Measurements from ENCODE around the gene PLAAT3.
"Not testable (repeated sequence)": the region's sequence is repeated elsewhere in the genome, so short reads cannot be mapped to it uniquely, and the experiment has no call there.

The PLAAT3 gene

DNA sequence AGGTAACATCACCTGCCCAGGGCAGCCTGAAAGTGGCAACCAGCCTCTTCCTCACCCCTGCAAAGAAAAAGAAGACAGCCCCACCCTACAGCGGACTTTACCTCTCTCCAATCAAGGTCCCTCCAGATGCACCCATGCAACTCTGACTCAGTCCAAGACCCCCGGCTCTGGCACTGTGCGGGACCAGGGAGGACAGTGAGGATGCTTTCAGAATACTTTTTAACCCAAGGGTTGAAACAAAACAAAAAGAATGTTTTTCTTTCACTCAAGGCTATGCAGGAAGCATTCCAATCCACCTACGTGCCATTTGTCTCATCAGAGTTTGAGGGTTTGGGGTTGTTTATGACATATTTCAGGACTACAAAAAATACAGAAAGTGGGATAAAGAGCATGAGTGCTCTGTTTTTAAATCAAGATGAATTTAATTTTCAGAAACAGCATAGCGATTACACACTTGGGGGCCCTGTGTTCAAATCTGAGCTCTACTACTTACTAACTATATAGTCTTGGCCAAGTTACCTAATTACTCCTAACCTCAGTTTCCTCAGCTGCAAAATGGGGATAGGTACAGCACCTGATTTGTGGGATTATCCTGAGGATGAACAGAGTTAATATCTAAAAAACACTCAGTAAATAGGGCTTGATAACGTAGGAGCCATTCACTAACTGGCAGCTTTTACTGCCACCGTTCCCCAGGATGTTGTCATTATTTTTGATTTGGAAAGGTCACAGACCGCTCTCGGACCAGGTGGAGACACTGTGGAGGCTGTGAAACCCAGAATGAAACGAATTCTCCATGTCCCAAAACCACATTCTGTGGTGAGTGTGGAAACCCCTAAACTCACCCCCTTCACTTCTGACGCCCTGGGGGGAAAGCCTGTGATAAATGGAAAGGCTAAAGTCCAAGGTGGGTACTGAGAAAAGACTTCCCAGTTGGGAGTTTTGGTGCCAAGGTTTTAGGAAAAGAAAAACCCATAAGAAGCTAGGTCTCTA, 5.6 kb downstream of the PLAAT3 start:
- DNase-seq, result no peak

DNA sequence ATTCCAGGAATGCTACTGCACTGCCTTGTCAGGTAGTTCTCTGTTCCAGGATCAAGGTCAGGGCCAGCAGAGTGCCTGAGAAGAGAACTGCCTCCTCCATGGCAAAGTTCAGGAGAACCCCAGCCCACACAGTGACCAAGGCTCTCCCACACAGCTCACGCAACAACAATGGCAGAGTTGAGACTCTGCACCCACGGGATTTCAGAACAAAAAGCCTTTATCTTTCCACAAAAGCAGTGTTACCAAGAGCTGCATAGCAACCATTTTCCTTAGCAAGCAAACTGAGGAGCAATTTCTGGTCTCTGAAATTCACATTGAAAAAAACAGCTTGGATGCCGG, 11.1 kb downstream of the PLAAT3 start:
- DNase-seq, result no peak

DNA sequence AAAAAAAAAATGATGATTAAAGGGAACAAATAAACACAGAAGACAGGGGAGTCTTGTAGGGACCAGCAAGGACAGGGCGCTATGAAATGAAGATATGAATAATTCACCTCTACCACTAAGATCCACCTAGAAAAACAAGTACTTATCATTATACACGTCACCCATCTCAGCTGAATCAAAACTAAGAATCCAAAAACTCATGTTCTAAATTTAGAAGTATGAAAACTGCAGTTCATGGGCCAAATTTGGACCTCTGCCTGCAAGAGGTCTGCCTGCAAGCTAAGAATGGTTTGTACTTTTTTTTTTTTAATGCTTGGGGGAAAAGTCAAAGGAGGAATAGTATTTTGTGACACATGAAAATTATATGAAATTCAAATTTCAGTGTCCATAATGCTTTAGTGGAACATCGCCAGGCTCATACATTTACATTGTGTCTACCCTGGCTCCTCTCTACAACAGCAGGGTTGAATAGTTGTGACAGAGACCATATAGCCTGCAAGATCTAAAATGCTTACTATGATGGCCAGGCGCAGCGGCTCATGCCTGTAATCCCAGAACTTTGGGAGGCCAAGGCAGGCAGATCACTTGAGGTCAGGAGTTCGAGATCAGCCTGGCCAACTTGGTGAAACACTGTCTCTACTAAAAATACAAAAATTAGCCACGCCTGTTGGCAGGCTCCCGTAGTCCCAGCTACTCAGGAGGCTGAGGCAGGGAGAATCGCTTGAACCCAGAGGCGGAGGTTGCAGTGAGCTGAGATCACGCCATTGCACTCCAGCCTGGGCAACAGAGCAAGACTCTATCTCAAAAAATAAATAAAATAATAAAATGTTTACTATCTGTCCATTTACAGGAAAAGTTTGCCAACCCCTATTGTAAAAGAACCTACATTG, 11.7 kb downstream of the PLAAT3 start:
- not testable (repeated sequence) for DNase-seq

DNA sequence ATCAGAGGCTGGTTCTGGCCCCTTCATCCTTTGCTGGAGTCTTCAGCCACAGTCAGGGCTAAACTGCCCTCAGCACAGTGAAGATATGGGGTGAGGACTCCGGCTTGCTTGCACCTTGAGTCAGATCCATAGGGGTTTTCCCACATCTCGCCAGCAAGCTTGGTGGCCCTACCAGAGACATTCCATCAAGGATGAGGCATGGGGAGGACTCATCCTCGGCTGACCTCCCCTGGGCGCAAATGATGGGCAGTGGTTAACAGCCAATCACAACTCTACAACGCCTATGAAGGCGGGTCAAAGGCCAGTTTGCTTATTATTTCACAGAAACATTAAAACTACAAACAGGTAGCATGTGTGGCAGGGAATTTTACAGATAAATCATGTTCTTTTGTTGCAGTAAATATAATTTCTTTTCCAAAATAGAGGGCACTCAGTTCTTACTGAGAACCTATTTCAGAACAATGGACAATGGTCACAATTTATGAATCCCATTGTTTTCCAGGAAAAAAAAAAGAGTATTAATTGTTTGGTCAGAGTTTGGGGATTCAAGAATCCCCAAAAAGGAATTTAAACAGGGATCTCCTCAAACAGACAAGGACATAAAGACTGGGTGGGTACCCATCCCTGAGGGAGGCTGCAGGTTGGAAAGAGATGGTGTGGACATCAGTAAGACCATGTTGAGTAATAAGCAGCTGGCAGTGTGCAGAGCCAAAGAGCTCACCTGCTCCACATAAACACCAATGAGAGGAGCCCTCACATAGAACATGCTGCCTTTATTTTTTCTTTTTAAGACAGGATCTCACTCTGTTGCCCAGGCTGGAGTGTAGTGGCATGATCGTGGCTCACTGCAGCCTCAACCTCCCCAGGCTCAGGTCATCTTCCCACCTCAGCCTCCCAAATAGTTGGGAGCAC, 14.8 kb downstream of the PLAAT3 start:
- no peak for DNase-seq

DNA sequence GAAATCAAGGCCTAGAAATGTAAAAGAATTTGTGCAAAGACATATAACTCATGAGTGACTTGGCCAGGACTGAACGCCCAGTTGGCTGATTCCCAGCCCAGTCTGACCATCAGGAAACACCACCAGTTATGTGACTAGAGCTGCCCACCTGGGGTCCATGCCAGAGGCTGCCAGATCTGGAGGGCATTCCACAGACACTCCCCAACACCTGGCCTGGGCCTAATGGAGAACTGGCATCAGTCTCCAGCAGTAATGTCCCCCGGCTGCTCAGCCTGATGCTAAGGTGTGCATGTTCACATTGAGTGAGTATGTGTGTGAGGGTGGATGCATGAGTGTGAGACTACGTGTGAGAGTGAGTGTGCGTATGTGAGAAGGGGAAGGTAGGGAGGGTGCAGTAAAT, 15.7 kb downstream of the PLAAT3 start:
- no peak for DNase-seq

DNA sequence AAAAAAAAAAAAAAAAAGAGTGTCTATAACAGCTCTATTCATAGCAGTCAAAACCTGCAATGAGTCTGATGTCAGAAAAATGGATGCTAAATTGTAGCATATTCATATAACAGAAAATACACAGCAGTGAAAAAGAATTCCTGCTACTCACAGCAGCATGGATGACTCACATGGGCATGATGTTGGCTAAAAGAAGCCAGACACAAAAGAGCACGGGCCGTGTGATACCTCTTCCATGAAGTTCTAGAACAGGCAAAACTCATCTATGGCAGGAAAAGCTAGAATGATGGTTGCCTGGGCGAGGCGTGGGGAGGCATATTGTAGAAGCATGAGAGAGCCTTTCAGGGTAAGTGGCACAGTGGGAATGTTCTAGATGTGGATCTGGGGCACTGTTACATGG, 18.9 kb downstream of the PLAAT3 start:
- no peak for DNase-seq

DNA sequence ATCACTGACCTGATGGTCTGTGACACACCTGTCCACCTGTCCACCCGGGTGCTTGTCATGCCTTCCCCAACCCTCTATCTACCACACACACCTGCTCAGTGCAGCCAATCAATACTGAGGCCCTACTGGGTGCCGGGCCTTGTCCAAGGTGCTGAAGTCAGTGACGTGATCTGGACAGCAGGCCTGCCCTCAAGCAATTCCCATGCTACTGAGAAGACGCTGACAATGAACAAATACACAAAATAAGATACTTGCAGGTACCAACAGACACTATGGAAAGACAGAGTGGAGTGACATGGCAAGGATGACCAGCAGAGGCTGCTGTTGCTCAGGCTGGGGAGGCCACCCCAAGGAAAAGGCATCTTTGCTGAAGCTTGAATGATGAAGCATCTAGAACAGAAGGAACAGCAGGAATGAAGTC, 21.2 kb downstream of the PLAAT3 start:
- DNase-seq, result no peak

DNA sequence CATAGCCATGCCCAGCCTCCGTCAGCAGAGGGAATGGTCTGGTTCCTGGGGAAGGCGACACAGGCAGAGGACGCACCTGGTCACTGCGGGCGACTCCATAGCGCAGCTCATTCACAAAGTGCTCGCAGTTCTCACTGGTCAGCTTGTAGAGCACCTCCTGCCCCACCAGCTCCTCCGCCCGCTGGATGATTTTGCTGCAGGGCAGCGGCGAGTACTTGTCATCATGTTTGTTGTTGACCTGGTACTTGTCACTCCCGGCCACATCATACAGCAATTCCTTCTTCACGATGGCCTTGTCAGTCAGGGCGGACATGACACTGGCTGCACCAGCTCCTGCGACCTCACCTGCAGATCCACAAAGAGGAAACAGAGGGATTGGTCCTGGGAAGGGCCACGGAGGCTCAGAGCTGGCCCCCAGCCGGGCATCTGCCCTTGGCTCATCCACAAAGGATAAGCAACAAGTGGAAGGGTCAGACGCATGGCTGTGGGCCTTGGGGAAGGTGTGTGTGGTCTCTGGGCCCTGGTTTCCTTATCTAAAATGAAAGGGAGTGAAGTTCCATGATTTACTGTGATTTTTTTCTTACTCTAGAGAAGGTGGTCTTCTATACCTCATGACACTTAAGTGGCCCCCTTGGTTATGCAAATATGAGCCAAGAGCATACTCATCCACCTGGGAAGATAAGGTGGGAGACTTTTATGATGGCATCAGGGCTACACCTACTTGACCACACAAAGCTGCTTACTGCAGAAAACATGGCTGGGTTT, 24.0 kb downstream of the PLAAT3 start:
- DNase-seq, result no peak

DNA sequence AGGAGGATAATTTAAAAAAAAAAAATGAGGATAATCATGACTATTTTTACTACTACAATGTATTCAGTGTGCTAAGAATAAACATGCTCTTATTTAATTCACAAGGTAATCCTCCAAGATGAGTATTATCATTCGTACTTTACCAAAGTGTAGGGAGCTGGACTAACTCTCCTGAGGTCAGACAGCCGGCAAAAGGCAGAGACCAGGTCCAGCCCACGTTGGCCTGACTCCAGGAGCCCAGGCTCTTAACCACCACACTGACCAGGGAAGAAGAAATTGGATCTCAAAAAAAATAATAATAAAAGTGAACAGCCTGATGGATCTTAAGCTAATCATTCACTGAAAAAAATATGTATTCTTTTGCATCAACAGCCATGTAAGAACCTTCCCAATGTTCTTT, 25.2 kb downstream of the PLAAT3 start:
- no peak for DNase-seq

DNA sequence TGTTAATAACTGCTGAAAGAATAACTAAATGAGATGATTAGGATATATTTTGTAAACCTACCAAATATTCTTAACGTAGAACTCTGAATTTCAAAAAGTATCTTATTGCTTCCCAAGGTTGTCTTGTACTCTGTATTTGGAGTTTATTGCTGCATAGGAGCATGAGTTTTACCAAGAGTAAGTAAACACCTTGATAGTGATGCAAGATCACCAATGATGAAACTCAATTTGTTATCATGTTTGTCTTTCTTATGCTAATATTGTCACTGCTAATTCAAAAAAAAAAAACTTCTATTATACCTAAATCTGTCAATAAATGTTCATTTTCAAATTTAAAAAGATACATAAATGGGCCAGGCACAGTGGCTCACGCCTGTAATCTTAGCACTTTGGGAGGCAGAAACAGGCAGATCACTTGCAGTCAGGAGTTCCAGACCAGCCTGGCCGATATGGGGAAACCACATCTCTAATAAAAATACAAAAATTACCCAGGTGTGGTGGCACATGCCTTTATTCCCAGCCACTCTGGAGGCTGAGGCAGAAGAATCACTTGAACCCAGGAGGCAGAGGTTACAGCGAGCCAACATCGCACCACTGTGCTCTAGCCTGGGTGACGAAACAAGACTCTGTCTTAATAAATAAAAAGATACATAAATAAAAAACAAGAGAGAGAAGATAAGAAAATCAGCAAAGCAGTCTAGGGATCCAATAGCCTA, 27.6 kb downstream of the PLAAT3 start:
- no peak for DNase-seq

DNA sequence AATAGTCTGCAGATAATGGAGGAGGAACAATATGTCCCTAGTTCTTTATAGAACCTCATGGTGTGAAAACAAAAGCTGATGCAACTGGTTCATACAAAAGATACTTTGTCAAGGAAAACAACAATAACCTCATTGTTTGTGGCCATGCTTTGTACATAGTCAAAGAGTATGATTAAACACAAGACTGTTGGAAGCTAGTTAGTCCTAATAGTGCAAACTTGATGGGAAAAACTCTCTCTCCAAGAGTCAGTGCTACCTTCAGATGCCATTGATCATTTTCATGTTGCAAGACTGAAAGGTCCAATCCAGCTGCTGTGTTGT, 30.9 kb downstream of the PLAAT3 start:
- no peak for DNase-seq

DNA sequence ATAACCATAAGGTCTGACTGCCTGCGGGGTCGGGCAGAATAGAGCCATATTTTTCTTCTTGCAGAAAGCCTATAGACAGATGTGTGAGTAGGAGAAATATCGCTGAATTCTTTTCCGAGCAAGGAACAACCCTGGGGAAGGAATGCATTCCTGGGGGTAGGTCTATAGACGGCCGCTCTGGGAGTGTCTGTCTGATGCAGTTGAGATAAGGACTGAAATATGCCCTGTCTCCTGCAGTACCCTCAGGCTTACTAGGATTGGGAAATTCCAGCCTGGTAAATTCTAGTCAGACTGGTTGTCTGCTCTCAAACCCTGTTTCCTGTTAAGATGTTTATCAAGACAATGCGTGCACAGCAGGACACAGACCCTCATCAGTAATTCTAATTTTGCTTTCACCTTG, 33.0 kb downstream of the PLAAT3 start:
- DNase-seq, result not testable (repeated sequence)

DNA sequence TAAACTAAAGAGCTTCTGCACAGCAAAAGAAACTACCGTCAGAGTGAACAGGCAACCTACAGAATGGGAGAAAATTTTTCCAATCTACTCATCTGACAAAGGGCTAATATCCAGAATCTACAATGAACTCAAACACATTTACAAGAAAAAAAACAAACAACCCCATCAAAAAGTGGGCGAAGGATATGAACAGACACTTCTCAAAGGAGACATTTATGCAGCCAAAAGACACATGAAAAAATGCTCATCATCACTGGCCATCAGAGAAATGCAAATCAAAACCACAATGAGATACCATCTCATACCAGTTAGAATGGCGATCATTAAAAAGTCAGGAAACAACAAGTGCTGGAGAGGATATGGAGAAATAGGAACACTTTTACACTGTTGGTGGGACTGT, 35.4 kb downstream of the PLAAT3 start:
- DNase-seq, result not testable (repeated sequence)

DNA sequence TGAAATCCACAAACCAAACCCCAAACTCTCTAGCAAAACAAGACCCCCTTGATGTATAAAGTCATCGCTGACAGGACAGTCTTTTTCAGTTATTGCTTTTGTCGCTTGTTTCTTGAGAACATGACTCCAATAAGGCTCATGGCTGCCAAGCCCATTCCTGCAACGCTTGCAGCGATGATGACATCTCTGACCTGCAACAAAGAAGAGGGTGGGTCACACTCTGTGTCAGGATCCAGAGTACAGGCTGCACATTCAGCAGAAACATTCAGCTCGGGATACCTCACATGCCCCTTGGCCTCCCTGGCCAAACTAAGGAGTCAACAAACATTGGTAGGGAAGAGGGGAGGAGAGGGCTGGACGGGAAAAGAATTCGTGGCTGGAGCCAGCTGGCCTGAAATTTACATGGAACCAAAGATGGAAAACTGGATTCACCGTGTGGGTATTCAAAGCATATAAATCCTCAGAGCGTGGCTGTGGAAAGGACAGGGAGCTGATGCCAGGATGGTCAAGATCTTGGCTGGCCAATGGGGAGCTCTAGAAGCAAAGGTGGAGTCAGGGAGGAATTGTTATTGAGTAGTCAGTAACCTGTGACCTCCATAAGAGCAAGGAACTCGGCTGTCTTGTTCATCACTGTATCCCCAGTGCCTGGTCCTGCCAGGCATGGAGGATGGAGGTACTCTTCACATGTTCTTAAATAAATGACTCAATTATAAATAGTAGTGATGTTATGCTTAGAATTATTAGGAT, 39.2 kb downstream of the PLAAT3 start:
- DNase-seq, result no peak

DNA sequence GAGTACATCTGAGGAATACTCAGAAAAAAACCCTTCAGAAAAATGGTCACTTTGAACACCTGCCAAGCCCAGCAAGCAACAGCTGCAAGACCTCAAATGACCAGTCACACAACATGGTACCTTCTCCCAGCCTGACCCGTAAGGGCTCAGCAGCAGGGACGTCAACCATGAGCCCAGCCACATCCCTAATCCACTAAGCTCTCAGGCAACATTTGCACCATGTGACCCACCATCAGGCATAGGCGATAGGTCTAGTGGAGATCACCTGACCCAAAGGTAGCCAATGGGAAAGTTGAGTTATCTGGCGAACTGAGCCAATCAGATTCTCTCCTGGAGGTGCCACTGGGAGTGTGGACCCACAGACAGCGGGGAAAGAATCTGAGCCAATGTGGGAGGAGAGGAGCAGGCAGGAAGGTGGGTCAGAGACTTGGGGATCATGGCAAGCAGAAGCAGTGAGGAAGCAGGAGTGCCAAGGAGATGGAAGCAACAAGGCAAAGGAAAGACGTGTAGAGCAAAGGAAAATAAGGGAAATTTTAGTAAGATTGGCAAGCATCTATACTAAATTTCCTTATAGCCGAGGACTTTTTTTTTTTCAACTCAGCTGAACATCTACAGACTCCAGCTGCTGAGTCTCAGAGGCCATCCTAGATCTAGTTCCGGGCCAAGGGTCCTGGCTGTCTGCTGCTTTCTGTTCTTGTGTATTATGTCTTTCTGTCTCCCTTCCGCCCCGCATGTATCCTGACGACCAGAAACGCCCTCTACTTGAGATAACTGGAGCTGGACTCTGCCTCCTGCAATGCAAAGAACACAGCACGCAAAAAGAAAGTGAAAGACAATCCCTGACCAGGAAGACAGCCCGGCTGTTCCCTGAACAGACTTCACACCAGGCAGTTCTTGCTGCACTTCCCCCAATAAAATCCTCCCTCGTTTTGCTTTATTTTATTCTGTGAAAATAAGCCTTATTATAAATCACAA, 40.1 kb downstream of the PLAAT3 start:
- DNase-seq, result peak; percentile 47

DNA sequence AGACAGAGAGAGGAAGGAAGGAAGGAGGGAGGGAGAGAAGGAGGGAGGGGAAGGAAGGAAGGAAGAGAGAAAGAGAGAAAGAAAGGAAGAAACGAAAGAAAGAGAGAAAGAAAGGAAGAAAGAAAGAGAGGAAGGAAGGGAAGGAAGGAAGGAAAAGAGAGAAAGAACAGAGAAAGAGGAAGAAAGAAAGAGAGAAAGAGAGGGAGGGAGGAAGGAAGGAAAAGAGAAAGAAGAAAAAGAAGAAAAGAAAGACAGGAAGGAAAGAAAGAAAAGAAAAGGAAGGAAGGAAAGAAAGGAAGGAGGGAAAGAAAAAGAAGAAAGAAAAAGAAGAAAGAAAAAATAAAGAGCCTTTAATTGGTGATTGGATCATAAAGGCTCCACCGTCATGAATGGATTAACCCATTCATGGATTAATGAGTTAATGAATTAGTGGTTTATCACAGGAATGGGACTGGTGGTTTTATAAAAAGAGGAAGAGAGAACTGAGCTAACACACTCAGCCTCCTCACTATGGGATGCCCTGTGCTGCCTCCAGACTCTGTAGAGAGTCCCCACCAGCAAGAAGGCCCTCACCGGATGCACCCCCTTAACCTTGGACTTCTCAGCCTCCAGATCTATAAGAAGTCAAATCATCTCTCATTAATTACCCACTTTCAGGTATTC, 42.1 kb downstream of the PLAAT3 start:
- DNase-seq, result no peak

DNA sequence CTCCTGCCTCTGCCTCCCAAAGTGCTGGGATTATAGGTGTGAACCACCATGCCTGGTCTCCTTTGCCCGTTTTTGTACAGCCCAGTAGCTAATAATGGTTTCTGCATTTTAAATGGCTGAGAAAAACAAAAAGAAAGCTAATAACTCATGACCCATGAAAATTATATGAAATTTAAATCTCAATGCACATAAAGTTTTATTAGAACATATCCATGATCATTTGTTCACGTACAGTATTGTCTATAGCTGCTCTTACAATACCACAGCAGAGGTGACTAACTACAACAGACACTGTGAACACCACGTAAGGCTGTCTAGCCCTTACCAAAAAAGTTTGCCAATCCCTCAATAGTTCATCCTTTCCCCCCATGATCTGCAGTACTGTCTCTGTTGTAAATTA, 44.7 kb downstream of the PLAAT3 start:
- DNase-seq, result no peak

DNA sequence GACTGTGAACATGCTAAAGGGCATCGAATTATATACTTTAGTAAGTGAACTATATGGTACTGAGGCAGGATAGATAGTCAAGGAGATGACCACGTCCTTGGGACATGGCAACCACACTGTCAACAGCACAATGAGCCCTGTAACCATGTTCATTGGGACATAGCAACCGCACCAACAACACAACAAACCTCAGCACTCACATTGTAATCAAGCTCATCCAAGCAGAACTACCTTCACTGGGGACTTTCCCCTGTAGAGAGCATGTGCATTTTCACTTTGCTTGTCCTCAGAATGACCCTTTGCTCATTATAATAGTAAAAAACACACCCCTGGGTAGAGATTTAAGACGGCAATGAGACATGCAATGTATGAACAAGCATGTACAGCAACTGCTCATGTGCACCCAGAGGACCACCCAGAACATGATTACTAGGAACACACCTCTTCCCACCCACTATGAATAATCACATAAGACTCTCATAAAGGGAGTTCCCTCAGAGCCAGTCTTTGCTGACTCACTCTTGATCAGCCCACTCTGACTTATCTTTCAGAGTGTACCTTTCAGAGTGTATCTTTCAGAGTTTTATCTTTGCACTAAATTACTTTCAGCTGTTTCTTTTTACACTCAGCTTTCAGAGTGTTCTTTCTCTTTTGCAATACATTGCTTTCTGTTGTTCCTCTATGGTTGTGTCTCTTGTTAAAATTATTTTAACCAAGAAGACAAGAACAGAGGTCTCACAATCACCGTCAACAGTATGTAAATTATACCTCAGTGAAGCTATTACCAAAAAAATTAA, 47.0 kb downstream of the PLAAT3 start:
- peak; percentile 92 for DNase-seq
